Stomach (tissue), 9 donors: Measurements from ENCODE around the gene SLC10A4. TPM values are rescaled to one million over a fixed set of nuclear protein-coding genes. Genes with fewer than 3 reads are reported as not detected.
"Not testable (repeated sequence)": the region's sequence is repeated elsewhere in the genome, so short reads cannot be mapped to it uniquely, and the experiment has no call there.

Experiments
- DNase-seq, 2 donors: peaks; one replicate each; pipeline versions ENCODE4 v3.0.0 to v3.0.0-alpha.2; 2013 to 2019
- H3K27ac ChIP-seq, 5 donors: fragments of 200-600 bp in 4 of 5; sonication (generic) in 4 of 5; one replicate each; pipeline ENCODE4 v1.5.1; 2013 to 2019; ENCODE audit warnings: mild to moderate bottlenecking in 1 of 5, moderate library complexity in 1 of 5
- H3K27me3 ChIP-seq, 3 donors: fragments of 200-600 bp; sonication (generic); one replicate each; pipeline ENCODE4 v1.5.1; 2017 to 2019; ENCODE audit warnings: mixed run types in 1 of 3
- H3K36me3 ChIP-seq, 4 donors: fragments of 200-600 bp; sonication (generic); 1 replicate in 3 of 4; 2 replicates in 1 of 4; pipeline ENCODE4 v1.5.1; 2016 to 2019
- H3K4me1 ChIP-seq, 4 donors: fragments of 200-600 bp; sonication (generic); one replicate each; pipeline ENCODE4 v1.5.1; 2016 to 2019
- H3K4me3 ChIP-seq, 4 donors: fragments of 200-600 bp; sonication (generic) in 3 of 4; one replicate each; pipeline ENCODE4 v1.5.1; 2016 to 2019; ENCODE audit warnings: mild to moderate bottlenecking in 1 of 4
- H3K9me3 ChIP-seq, 4 donors: fragments of 200-600 bp; sonication (generic); one replicate each; pipeline ENCODE4 v1.5.1; 2016 to 2019
- CTCF ChIP-seq, 7 experiments: fragments of 450-650 bp in 4 of 7; fragments of 200-600 bp in 3 of 7; sonication (generic) in 3 of 7; IDR thresholded peaks; one replicate each; pipeline ENCODE4 v1.5.1; 2016 to 2019; ENCODE audit warnings: antibody characterized with exemption in 7 of 7, control low read depth in 2 of 7, mild to moderate bottlenecking in 1 of 7
- EP300 ChIP-seq: sonication (generic); formaldehyde crosslinking; IDR thresholded peaks from one replicate; pipeline ENCODE4 v1.6.1; 2017; ENCODE audit warnings: antibody characterized with exemption
- POLR2A ChIP-seq, 4 donors: fragments of 450-650 bp; IDR thresholded peaks; one replicate each; pipeline ENCODE4 v1.6.1; 2016; ENCODE audit warnings: antibody characterized with exemption in 4 of 4, control low read depth in 2 of 4, mild to moderate bottlenecking in 1 of 4, moderate library complexity in 1 of 4
- POLR2AphosphoS5 ChIP-seq, 3 donors: sonication (generic); formaldehyde crosslinking; IDR thresholded peaks; one replicate each; pipeline ENCODE4 v1.6.1; 2016; ENCODE audit warnings: antibody characterized with exemption in 3 of 3
- WGBS, 5 donors: extraction: QIAGEN DNeasy Blood & Tissue Kit in 3 of 5; methylation state at CpG; one replicate each; pipeline versions ENCODE4 v1.1.5 to v1.1.7; 2013 to 2018; 5-methylcytosine and 5-hydroxymethylcytosine counted together
- intact Hi-C: fragments of 100-400 bp; cut with DNase I; formaldehyde crosslinking; loops from one replicate; pipeline ENCODE4 v1.15.1; 2023; ENCODE audit warnings: low total_unique reads
- polyA plus RNA-seq, 3 donors: library from polyadenylated mRNA; stranded (reverse); fragments of 200-250 nt; gene quantifications; one replicate each; pipeline ENCODE4 v1.2.3, GENCODE V29; 2013
- total RNA-seq, 5 donors: library from RNA; depleted of rRNA; stranded (reverse); fragments of >200 nt; gene quantifications; one replicate each; pipeline versions ENCODE4 v1.1.0 to v1.2.3, GENCODE V29; 2014 to 2016
- donor health status: healthy with polysubstance abuse.
- donor health status: Bipolar disorder and iron deficiency.
- donor health status: healthy.

The SLC10A4 gene
- total and polyA plus RNA-seq, 8 donors, result 0.38 to 1.7 (median 0.73) TPM; not detected in 5

- Histone ChIP-seq H3K9me3 (no peaks in the 10 kb centered on the region), H3K4me3 (no peak overlapping the region), H3K27me3 (no peaks in the 10 kb centered on the region), H3K27ac (no peak overlapping the region), H3K4me1 (no peaks in the 10 kb centered on the region), H3K36me3 (no peaks in the 10 kb centered on the region)
- TF ChIP-seq EP300 (no peak), CTCF (IDR thresholded peaks at IDR 0.05) (peak in 3 of 7 experiments; percentile 23 to 51 (median 51))
- intact Hi-C loops, result no loop called here
- peak in 1 of 2 donors; percentile 15 for DNase-seq
- 3 to 8% (median 7%) methylated on average over 3 of the region's 3 CpGs for WGBS, 5 donors
Measured at GRCh38 chr4:48445704-48446103, 37.4 kb upstream of the SLC10A4 start.

DNA sequence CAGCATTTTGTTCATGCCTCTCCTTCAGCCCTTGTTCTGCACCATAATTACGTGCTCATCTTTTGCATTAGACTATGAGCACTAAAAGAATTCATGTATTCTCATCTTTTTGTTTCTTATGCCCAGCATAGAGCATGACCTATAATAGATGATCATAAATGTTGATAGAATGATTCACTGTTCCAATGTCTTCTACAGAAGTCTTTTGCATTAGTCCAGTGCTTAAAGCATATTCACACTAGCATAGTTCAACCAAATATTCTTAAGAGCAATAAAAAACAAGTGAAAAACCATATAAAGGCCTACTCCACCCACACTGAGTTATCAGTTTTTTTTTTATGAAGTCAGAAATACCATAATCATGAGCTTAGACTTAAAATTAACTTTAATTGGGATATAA is 36.5 kb upstream of the SLC10A4 start:
- intact Hi-C loops, result no loop called here
- WGBS, 5 donors, result 74 to 97% (median 88%) methylated on average over 1 of the region's 1 CpG
- DNase-seq, result no peak
- Histone ChIP-seq H3K27ac (no peak overlapping the region), H3K4me3 (no peak overlapping the region), H3K9me3 (no peaks in the 10 kb centered on the region), H3K27me3 (no peaks in the 10 kb centered on the region), H3K4me1 (no peaks in the 10 kb centered on the region), H3K36me3 (no peaks in the 10 kb centered on the region)
- TF ChIP-seq POLR2A (IDR thresholded peaks at IDR 0.05), result no peak
- no peak for TF ChIP-seq EP300
- TF ChIP-seq POLR2AphosphoS5 (IDR thresholded peaks at IDR 0.05), result no peak
- no peak for TF ChIP-seq CTCF (IDR thresholded peaks at IDR 0.05)

GRCh38 chr4:48449151-48449550 is 34.0 kb upstream of the SLC10A4 start:
- WGBS, 5 donors, result 80 to 90% (median 85%) methylated on average over 10 of the region's 10 CpGs
- TF ChIP-seq EP300 (no peak), POLR2A (IDR thresholded peaks at IDR 0.05) (no peak), POLR2AphosphoS5 (IDR thresholded peaks at IDR 0.05) (no peak)
- no peaks in the 10 kb centered on the region for H3K4me1 ChIP-seq
- no peaks in the 10 kb centered on the region for H3K36me3 ChIP-seq
- no peak overlapping the region for H3K4me3 ChIP-seq
- no peak overlapping the region for H3K27ac ChIP-seq
- intact Hi-C loops, result no loop called here
- no peaks in the 10 kb centered on the region for H3K9me3 ChIP-seq
- DNase-seq, result no peak
- no peaks in the 10 kb centered on the region for H3K27me3 ChIP-seq

DNA sequence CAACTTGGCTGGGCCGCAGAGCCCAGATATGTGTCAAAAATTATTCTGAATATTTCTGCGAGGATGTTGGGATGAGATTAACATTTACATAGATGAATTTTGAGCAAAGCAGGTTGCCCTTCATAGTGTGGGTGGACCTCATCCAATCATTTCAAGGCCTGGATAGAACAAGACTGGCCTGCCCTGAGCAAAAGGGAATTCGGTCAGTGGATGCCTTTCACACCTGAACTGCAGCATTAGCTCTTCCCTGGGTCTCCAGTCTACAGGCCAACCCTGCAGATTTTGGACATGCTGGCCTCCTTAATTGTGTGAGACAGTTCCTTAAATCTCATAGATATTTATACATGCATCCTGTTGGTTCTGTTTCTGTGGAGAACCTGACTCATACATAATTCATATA is 32.4 kb upstream of the SLC10A4 start:
- H3K4me3 ChIP-seq, result no peak overlapping the region
- TF ChIP-seq POLR2AphosphoS5 (IDR thresholded peaks at IDR 0.05) (no peak), CTCF (IDR thresholded peaks at IDR 0.05) (no peak), EP300 (no peak), POLR2A (IDR thresholded peaks at IDR 0.05) (no peak)
- no peaks in the 10 kb centered on the region for H3K27me3 ChIP-seq
- H3K36me3 ChIP-seq, result no peaks in the 10 kb centered on the region
- no peak overlapping the region for H3K27ac ChIP-seq
- intact Hi-C loops, result no loop called here
- WGBS, 5 donors, result 92 to 98% (median 94%) methylated on average over 3 of the region's 3 CpGs
- no peaks in the 10 kb centered on the region for H3K4me1 ChIP-seq
- no peak for DNase-seq
- H3K9me3 ChIP-seq, result no peaks in the 10 kb centered on the region

DNA sequence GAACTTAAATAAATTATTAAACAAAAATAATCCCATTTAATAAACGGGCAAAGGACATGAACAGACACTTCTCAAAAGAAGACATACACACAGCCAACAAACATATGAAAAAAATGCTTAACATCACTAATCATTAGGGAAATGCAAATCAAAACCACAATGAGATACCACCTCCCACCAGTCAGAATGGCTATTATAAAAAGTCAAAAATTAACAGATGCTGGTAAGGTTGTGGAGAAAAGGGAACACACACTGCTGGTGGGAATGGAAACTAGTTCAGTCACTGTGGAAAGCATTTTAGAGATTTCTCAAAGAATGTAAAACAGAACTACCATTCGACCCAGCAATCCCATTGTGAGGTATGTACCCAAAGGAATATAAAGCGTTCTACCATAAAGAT is 31.5 kb upstream of the SLC10A4 start:
- H3K27me3 ChIP-seq, H3K4me1 ChIP-seq, H3K27ac ChIP-seq, H3K9me3 ChIP-seq, intact Hi-C loops, H3K4me3 ChIP-seq, H3K36me3 ChIP-seq, DNase-seq: not testable (repeated sequence)
- WGBS, 5 donors, result 83 to 94% (median 91%) methylated on average over 3 of the region's 3 CpGs

DNA sequence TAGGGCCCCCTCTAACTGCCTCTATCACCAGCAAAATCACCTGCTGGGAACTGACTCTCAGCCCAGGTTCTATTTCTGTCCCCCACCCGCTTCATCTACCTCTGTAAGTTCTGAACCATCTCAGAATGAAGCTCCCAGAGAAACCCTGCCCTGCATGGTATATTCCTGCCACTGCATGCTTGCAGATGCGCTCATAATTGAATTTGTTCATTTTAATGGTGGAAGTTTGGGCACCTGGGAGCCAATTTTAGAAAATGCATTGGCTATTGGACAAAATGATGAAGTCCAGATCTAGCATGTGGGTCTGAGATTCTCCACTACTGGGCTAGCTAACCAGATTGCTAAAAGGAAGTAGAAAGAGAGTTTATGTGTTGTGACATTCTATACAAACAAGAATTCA is 28.6 kb upstream of the SLC10A4 start:
- no peak for DNase-seq
- WGBS, 5 donors, result 90 to 100% (median 94%) methylated on average over 2 of the region's 2 CpGs

More for the DNA sequence above, 28.6 kb upstream of the SLC10A4 start:
- Histone ChIP-seq H3K9me3 (peaks cover 0 to 10% (median 4%) of the 10 kb centered on the region in 4 donors), H3K4me3 (no peak overlapping the region), H3K27me3 (no peaks in the 10 kb centered on the region), H3K27ac (no peak overlapping the region), H3K4me1 (no peaks in the 10 kb centered on the region), H3K36me3 (no peaks in the 10 kb centered on the region)
- intact Hi-C loops, result no loop called here
- TF ChIP-seq CTCF (IDR thresholded peaks at IDR 0.05) (no peak), POLR2A (IDR thresholded peaks at IDR 0.05) (no peak), POLR2AphosphoS5 (IDR thresholded peaks at IDR 0.05) (no peak), EP300 (no peak)
